ENCODE data around the gene OR1F1.
"Not testable (repeated sequence)": the region's sequence is repeated elsewhere in the genome, so short reads cannot be mapped to it uniquely, and the experiment has no call there.

The OR1F1 gene

GRCh38 chr16:3205939-3206338 is 17.9 kb downstream of the OR1F1 start:
- not testable (repeated sequence) for DNase-seq

GRCh38 chr16:3207086-3207953 is 19.3 kb downstream of the OR1F1 start:
- no peak for DNase-seq

GRCh38 chr16:3212006-3212405 is 24.0 kb downstream of the OR1F1 start:
- no peak for DNase-seq

GRCh38 chr16:3212567-3212966 is 24.6 kb downstream of the OR1F1 start:
- DNase-seq: no peak

- no peak for DNase-seq
Observed at GRCh38 chr16:3214904-3215600, 27.0 kb downstream of the OR1F1 start.

GRCh38 chr16:3215601-3216262 is 27.7 kb downstream of the OR1F1 start:
- DNase-seq: no peak

GRCh38 chr16:3216263-3216640 is 28.2 kb downstream of the OR1F1 start:
- DNase-seq: no peak

- no peak for DNase-seq
Observed at GRCh38 chr16:3220839-3221238, 32.8 kb downstream of the OR1F1 start.

GRCh38 chr16:3223913-3224515 is 36.0 kb downstream of the OR1F1 start:
- no peak for DNase-seq

GRCh38 chr16:3234543-3234856 is 46.5 kb downstream of the OR1F1 start:
- DNase-seq: no peak

GRCh38 chr16:3234857-3235561 is 47.0 kb downstream of the OR1F1 start, which contains the start of gene ZNF200:
Gene ZNF200, minus strand, starts transcription at chr16:3235158. Its CDS starts 1,403 bp downstream, at chr16:3233755.
- DNase-seq: peak; percentile 87

GRCh38 chr16:3235856-3236669 is 48.1 kb downstream of the OR1F1 start:
- DNase-seq: no peak

GRCh38 chr16:3241761-3242160 is 53.8 kb downstream of the OR1F1 start:
- DNase-seq: no peak

- no peak for DNase-seq
Observed at GRCh38 chr16:3242709-3243108, 54.7 kb downstream of the OR1F1 start.

GRCh38 chr16:3243882-3244281 is 55.9 kb downstream of the OR1F1 start:
- no peak for DNase-seq

- no peak for DNase-seq
Observed at GRCh38 chr16:3246002-3246401, 58.0 kb downstream of the OR1F1 start.

GRCh38 chr16:3246876-3247275 is 58.9 kb downstream of the OR1F1 start:
- DNase-seq: no peak

- DNase-seq: no peak
Observed at GRCh38 chr16:3248596-3248995, 60.6 kb downstream of the OR1F1 start.

- no peak for DNase-seq
Observed at GRCh38 chr16:3249020-3249419, 61.0 kb downstream of the OR1F1 start.

- DNase-seq: no peak
Observed at GRCh38 chr16:3249451-3249850, 61.4 kb downstream of the OR1F1 start.

- no peak for DNase-seq
Observed at GRCh38 chr16:3252967-3253366, 65.0 kb downstream of the OR1F1 start.

- DNase-seq: no peak
Observed at GRCh38 chr16:3254309-3254708, 66.3 kb downstream of the OR1F1 start.
